Measurements from ENCODE around the gene CPT1B.

Gene CPT1B

DNA sequence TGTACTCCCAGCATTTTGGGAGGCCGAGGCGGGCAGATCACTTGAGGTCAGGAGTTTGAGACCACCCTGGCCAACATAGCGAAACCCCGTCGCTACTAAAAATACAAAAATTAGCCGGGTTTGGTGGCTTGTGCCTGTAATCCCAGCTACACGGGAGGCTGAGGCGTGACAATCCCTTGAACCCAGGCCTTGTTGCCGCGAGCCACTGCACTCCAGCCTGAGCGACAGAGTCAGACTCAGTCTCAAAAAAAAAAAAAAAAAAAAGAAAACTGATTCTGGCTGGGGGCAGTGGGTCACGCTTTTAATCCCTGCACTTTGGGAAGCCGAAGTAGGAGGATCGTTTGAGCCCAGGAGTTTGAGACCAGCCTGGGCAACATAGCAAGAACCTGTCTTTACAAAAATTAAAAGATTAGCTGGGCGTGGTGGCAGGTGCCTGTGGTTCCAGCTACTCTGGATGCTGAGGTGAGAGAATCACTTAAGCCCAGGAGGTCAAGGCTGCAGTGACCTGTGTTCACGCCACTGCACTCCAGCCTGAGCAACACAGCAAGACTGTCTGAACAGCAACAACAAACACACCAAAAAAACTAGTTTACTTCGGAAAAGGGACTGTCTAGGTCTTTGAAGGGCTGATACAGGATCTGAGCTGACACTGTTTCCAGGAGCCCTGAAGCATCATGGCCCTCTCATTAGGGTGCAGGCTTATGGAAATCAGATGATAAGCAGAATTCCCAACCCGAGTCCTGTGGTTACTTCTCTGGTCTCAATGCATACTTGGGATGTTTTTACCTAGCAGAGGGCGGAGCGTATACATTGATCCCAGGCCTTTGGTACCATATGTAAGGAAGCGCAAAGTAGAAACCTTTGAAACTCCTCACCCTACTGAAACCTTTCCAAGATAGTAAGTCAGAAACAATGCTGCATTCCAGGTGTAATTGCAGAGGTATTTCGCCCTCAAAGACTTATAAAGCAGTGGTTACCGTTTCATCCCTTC, 6.2 kb upstream of the CPT1B start:
- DNase-seq = no peak

DNA sequence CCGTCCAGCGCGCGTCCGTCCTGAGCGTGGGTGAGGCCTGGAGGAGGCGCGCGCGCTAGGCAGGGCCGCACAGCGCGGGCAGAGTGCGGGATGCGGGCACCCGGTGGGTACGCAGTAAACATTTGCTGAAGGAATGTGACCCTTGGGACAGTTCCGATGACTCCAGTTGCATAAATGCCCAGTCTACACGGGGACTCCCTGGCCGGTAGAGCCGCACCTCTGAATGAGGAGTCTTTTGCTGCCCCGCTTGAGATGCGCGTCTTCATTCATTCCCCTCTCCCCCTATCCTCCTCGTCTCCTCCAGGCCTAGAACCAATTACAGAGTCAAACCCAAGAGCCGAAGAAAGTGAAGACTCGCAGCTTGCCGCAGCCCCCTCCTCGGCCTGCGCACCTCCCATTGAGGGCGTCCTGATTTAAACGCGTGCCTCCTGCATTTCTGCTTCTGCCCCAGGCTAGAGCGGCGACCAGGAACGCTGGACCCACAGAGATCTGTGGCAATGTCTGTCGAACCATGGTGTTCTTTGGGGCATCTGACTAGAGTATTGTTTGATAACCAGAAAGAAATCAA, 5.2 kb upstream of the CPT1B start:
- DNase-seq = no peak

DNA sequence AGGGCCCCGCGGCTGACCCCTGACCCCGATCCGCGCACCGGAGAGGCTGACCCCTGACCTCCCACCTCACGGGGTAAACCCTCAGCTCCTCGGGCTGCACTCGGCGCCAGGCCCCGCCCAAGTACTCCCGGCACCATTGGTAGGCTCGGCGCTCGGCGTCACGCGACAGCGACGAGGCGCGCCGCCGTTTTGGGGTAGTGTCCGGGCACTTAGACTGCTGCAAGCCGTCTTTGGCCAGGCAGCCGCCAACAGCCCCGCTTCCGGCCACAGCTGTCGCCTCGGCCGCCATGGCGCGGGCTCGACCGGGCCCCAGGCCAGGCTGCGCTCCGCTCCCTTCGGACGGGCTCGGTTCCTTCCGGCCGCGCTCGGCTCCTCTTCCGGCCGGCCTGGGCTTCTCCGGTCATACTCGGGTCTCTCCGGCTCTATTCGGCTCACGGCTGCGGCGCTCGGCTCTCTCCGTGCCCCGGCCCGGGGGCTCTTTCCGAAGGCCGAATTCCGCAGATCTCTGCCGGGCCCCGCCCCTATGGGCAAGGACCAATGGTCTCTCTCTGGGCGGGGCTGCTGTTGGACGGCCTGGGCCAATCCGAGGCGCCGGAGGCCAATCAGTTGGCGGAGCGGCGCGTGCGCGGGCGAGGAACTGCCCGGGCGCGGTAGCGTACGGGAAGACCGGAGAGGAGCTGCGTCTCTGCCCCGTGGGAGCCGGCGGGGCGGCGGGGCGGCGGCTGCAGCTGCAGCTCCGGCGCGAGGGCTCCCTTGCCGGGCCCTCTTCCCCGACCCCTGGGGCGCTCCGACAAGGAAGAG, 4.5 kb upstream of the CPT1B start, which contains the start of gene CHKB:
TSS of gene CHKB (minus strand) at position 357 of the 801 bp plus-strand sequence. CDS start at position 289, 68 bp downstream.
- DNase-seq = peak; percentile 98

DNA sequence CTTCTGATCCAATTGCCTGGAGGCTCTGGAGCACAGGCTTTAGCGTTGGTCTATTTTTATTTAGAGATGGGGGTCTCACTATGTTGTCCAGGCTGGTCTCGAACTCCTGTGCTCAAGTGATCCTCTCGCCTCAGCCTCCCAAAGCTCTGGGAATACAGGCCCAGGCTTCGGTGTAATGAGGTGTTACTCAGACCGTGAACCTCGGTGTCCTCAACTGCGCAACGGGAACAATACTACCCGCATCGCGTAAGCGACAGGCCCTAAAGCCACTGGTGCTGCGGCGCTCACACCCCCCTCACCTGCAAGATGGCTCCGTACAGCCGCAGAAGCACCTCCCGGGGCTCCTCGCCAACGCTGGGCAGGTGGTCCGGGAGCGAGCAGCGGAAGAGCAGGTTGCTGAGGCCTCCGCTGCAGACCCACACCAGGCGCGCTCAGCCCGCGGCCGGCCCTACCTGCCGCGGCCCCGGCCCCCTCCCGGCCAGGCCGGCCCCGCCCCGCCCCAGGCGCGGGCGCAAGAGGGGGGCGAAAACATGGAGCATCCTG, 3.8 kb upstream of the CPT1B start:
- no peak for DNase-seq

DNA sequence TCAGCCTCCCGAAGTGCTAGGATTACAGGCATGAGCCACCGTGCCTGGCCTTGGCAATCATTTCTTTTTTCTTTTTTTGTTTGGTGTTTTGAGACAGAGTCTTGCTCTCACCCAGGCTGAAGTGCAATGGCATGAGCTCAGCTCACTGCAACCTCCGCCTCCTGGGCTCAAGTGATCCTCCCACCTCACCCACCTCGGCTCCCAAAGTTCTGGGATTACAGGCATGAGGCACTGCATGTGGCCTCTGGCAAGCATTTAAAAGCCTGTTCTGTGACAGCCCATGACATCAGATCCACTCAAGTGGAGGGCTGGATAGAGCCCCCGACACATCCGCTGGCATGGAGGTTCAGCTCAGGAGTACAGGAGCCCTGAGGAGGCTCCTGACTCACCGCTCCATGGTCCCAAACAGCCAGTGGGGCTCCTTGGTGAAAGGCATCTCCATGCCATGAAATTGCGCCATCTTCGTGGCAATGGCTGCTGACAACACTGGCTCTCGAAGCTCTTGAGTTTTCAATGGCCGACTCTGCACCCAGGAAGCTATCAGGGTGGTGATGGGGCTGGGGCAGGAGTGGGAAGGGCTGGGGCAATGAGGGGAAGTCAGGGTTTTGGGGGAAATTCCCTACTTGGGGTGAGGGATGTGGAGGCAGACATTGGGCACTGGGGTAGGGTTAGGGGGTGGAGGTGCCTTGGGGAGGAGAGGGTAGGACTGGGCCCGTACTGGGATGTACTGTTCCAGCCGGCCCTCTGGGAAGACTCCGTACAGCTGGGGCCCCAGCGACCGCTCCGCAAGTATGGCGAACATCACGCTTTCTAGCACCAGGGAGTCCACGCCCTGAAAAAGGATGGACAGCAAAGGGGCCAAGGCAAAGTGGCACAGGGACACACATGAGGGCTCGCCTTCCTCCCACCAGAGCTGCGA, 3.1 kb upstream of the CPT1B start:
- no peak for DNase-seq

DNA sequence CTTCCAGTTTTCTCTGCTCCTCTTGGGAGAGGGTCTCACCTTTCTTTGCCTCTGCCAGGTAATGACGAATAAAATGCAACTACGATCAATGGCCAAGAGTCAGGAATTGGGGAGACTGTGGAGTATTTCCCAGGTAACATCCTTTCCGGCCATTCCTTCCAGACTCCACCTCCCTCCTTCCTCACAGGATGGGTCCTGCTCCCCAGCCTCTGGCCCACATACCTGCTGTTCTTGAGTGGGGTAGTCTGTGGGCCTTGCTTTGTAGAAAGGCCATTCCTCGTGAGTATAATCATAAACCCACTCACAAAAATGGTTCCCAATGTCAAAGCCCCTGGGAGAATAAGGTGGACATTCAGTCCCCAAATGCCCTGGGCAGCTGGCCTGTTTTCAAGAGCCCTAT, 1.5 kb upstream of the CPT1B start:
- DNase-seq = no peak

DNA sequence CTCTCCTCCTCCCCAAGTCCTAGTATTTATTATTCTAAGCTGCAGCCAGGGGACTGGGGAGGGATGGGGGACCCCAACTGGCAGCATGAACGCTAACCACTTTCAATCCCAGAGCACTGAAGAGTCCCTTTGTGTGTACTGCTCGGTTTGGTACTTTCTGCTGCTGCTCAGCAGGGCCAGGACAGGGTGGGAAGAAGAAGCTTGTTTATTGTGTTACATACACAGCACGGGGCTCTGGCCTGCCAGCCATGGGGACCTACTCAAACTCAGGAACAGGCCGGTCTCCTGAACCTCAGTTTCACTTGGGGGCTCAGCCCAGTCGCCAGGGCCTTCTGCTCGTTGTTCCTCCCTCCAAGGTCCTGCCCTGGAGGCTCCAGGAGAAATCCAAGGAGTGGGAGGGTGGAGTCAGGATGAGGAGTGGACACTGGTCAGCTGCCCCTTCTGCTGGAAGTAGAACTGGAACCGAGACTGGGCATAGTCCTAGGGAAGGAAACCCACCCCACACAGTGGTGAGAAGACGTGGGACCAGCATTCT, 616 bp upstream of the CPT1B start:
- DNase-seq = no peak

DNA sequence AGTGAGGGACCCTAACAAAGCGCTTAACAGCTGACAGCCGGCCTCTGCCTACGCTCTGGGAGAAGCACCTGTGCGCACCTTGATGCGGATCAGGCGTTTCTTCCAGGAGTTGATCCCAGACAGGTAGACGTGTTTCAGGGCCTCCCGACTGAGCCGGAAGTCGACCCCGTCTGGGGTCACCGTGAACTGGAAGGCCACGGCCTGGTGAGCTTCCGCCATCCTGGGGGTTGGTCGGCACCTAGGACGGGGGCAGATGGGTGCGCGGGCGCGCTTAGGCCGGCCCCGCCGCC, 585 bp downstream of the CPT1B start:
- no peak for DNase-seq

DNA sequence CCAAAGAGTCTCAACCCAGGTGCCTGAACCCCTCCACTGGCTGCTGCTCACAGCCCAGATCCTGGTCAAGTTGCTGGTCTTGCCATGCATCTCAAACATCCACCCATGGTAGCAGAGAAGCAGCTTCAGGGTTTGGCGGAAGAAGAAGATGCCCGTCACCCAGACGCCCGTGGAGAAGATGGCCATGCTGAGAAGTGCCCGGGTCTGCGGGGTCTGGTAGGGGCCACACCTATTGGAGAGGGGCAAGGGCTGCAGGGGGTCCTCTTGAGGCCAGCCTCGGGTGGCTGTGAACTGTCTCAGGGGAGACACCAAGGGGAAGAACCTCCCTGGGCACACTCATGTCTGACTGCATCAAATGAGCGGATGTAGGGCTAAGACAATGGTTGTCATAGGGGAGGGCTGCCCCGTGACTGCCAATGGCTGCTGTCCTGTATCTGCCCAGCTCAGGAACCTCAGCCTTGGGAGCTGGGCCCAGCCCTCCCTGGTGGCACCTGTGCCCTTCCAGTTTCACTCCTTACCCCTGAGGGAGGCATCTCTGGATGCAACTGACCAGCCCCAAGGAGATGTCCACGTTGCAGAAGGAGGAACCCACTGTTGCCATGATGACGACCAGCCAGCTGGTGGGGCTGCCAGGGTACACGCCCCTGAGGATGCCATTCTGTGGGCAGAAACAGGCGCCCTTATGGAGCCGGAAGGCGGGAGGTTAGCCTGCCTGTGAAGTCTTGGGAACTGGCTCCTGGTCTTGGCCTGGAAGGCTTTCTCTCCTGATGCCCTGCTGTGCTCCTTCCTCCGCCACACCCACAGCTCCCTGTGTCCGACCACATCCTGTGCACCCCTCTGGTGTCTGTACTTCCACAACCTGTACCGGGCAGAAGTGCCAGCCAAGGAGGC, 1.2 kb downstream of the CPT1B start:
- no peak for DNase-seq

DNA sequence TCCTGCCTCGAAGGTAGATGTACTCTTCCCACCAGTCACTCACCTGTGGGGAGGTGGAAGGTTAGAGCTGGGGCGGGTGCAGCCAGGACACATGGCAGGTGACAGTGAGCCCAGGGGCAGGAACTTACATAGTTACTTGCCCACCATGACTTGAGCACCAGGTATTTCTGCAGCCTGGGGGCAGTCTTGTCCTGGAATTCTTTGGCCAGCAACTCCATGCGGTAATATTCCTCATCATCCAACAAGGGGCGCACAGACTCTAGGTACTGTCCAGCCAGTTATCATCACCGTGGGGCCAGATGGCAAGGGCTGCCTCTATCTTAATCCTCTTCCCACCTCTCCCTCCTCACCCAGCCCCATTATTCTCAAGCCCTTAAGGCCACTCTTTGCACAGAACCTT, 2.2 kb downstream of the CPT1B start:
- DNase-seq = no peak

DNA sequence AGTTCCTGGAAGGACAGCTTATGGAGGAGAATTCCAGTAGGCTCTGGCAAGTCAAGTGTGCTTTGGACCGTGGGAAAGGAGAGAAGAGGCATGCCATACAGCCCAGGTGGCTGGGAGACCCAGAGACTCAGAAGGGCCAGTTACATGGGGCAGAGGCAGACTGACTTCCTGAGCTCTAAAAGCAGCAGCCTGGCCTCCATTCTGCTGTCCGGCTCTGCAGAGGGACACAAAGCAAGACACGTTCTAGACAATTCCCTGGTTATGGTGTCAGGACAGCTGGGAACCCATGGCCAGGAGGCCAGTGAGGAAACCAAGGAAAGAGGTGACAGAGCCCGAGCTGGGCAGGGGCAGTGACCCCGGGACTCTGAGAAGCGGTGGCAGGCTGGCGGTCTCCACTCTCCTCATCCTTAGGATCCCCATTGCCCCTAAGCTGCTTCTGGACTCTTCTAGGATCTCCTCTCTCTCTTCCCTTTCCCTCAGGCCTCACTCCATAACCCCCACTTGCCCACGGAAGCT, 2.7 kb downstream of the CPT1B start:
- DNase-seq = no peak

DNA sequence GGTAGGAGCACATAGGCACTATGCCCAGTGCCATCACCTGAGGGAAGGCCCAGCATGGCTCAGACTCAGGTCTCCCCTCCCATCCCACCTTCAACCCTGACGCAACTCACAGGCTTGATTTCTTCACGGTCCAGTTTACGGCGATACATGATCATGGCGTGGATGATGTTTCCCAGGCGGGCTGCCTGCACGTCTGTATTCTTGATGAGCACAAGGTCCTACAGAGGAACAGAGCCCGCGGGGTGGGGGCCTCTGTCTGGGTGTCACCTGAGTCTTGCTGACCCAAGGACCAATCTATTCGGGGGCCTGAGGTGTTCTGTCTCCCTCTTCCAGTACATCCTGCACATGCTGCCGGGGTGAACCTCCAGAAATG, 3.9 kb downstream of the CPT1B start:
- no peak for DNase-seq

DNA sequence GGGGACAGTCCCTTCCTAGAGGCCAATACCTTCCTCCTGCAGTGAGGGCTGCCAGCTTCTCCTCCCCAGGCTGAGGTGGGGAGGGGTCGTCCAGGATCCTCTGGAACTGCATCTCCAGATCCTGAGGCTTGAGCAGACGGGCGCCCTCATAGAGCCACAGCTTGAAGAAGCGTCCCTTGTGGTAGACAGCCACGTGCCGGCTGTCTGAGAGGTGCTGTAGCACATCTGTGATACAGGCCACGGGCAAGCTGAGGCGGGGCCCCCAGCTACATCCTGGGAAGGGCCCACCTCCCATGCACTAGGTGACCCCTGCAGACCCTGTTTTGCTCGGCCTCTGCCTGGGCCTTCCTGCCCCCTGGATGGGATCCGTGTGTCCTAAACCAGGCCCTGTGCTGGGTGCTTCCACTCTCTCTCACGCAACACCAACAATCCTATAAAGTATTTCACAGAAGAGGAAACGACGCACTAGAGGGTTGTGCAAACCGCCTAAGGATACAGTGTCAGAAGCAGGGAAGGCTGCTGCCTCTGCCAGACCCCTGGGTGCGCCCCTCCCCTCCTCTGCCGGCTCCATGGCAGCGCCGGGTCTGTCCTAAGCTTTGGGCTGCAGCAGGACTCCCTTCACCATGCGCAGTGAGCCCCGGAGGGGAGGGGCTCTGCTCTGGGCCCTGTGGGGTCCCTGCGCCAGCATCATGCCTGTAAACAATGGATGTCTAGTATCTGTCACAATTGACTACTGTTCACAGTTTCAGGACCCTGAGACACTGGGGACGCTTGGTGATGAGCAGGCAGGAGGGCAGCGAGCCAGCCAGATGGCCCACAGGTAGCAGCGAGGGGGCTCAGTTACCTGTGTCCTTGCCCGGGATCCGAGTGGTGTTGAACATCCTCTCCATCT, 4.5 kb downstream of the CPT1B start:
- no peak for DNase-seq

DNA sequence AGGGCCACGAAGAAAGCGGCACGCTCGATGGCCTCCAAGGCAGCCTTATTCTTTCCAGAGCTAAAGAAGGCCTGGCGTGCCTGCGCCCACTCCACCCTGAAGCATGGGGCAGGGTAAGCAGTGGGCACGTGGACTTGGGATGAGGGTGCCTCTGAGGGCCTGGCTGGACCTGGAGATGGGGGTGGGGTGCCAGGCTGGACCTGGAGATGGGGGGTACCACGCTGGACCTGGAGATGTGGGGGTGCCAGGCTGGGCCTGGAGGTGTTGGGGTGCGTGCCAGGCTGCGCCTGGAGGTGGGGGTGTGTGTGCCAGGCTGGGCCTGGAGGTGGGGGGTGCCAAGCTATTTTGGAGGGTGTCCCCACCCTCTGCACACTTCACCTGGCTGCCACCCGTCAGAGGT, 5.3 kb downstream of the CPT1B start:
- peak; percentile 6 for DNase-seq

DNA sequence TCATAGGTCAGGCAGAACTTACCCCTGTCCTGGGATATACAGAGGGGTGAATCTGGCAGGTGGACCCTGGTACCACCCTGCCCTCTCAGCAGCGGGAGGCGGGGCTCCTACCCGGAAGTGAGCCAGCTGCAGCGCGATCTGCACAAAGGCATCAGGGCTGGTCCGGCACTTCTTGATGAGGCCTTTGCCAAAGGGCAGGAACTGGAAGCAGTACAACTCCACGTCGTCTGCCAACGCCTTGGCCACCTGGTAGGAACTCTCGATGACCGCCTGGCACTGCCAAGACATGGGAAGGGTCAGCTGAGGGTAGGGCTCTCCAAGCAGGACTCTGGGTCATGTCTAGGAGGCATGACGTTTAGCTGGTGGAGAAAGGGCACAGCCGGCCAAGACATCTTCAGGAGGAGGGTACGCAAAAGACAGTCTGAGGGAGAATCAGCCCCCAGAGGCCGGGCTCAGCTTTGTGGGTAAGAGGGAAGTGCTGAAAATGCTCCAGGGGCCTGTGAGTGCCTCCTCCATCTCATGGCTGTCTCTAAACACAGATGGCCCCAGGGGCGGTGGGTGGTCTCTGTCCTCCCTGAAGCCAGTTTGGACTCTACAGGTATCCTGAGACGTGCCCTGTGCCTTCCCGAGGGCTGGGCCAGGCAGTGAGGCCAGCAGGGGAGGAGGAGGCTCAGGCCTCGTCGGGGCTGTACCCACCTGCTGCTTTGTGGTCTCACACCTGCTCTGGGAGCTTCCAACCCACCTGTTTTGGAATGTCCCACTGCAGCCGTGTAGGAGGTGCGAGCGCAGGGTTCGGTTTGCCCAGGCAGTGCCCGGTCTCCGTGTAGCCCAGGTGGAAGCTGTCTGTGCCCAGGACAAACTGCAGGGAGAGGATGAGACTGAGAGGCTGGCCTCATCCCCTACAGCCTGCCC, 6.7 kb downstream of the CPT1B start:
- peak; percentile 18 for DNase-seq

DNA sequence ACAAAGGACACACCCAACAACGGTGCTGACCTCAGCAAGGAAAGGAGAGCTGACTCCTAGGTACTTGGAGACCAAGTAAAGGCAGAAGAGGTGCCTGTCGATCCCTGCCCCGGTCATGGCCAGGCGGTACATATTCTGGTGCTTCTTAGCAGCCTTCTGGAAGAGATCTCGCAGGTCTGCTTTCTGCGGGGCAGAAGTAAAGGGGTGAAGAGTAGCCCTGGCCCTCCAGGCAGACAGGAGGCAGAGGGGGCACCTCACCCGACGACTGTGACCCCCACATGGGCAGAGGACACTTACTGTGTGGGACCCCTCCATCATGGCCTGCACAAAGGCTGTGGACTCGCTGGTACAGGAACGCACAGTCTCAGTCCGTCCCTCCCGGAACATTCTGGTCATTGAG, 7.4 kb downstream of the CPT1B start:
- peak; percentile 23 for DNase-seq

DNA sequence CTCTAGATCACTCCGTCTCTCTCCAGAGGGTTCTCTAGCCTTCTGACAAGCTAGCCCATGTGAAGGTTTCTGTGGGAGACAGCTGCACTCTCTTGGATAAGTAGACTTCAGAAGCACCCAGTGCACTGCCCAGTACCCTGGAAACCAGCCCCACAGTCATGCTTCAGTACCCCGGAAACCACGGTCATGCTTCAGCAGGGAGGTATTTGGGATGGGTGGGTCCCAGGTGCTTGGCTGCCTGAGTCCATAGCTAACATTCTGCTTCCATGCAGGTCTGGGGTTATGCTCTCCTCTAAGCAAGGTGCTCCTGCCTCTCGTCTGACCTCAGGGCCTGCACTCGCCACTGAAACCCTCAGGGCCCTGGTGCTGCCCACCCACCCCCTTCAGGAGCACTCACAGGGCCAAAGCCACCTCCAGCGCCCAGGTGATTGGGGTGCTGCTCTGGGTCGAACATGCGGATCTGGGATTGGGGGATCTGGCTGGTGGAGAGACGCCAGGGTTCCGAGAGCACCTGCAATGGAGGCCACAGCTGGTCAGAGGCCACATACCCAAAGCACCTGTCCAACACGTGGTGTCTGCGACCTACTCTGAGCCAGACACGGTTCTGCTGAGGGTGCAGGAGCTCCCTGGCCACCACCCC, 8.2 kb downstream of the CPT1B start:
- peak; percentile 26 for DNase-seq

DNA sequence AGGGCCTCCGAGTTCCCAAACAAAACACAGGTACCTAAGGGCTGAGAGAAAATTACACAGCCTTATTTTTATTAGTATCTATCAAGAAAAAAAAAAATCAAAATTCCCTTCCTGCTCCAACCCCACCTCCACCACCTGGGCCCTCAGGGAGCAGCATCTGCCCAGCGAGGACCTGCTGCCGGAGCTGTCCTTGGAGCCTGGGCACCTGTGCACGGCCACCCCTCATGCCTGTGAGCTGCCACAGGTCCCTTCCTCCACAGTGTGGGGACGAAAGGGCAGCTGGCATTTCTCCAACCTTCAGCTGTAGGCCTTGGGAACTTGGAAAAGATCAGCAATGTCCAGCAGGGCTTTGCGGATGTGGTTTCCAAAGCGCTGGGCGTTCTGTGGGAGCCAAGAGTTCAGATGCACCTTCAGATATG, 9.2 kb downstream of the CPT1B start:
- DNase-seq = peak; percentile 22

All from activated CD4-positive, CD25-positive, alpha-beta regulatory T cell treated with anti-CD3 and anti-CD28 coated beads, Interleukin-2, amount 50 U/mL, for 72 hours (primary cell).